Measurements from ENCODE around the gene SP3. TPM values are rescaled to one million over a fixed set of nuclear protein-coding genes. Genes with fewer than 3 reads are reported as not detected.
A peak's percentile ranks its signal among the peaks of the same experiment; 100 is the strongest.

SP3 gene
- total RNA-seq, 2 donors from 2014 or later = 145 to 166 TPM

DNA sequence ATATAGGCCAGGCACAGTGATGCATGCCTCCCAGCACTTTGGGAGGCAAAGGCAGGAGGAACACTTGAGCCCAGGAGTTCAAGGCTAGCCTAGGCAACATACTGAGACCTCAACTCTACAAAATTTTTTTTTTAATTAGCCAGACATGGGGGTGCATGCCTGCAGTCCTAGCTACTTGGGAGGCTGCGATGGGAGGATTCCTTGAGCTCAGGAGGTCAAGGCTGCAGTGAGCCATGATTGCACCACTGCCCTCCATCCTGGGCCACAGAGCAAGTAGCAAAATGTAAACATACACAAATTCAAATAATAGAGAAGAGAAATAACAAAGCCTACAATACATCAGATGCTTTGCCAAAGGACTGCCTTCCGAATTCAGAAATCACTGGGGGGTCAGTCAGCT lies 7.0 kb upstream of the SP3 start:
- intact Hi-C loops (cut with DNase I) = no loop called here
- DNase-seq (ENCODE audit: low spot score) = no peak
- WGBS = 80% methylated on average over 2 of the region's 2 CpGs
- Histone ChIP-seq H3K27ac (no peak overlapping the region), H3K4me3 (no peak overlapping the region), H3K4me1 (replicated peaks) (no peaks in the 10 kb centered on the region), H3K9me3 (no peaks in the 10 kb centered on the region), H3K27me3 (replicated peaks; ENCODE audit: insufficient read depth) (no peaks in the 10 kb centered on the region), H3K36me3 (no peaks in the 10 kb centered on the region)
- TF ChIP-seq POLR2A (IDR thresholded peaks at IDR 0.05) (no peak), POLR2AphosphoS5 (IDR thresholded peaks at IDR 0.05) (no peak)
- TF ChIP-seq, protein P1, sequence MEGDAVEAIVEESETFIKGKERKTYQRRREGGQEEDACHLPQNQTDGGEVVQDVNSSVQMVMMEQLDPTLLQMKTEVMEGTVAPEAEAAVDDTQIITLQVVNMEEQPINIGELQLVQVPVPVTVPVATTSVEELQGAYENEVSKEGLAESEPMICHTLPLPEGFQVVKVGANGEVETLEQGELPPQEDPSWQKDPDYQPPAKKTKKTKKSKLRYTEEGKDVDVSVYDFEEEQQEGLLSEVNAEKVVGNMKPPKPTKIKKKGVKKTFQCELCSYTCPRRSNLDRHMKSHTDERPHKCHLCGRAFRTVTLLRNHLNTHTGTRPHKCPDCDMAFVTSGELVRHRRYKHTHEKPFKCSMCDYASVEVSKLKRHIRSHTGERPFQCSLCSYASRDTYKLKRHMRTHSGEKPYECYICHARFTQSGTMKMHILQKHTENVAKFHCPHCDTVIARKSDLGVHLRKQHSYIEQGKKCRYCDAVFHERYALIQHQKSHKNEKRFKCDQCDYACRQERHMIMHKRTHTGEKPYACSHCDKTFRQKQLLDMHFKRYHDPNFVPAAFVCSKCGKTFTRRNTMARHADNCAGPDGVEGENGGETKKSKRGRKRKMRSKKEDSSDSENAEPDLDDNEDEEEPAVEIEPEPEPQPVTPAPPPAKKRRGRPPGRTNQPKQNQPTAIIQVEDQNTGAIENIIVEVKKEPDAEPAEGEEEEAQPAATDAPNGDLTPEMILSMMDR (IDR thresholded peaks at IDR 0.05) = no peak

DNA sequence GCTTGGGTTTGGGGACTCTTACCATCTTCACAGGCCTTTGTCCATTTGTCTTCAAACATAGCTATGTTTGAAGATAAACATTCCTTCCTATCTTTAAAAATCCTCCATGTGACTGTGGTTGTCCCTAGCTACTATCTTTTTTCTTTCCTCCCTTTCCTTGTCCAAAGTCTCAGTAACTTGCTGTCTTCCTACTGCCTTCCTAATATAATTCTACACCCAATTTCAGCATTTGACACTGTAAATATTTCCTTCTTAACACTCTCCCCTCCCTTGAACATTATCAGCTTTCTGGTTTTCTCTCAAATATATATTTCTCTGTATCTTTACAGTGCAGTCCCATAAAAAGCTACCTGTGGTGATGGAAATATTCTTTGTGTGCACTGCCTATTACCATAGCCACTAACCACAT lies 5.3 kb upstream of the SP3 start:
- Histone ChIP-seq H3K27me3 (replicated peaks; ENCODE audit: insufficient read depth) (no peaks in the 10 kb centered on the region), H3K4me3 (no peak overlapping the region), H3K27ac (peak overlapping the region; percentile 33 to 34), H3K9me3 (no peaks in the 10 kb centered on the region), H3K4me1 (replicated peaks) (no peaks in the 10 kb centered on the region), H3K36me3 (no peaks in the 10 kb centered on the region)
- DNase-seq (ENCODE audit: low spot score) = no peak
- TF ChIP-seq POLR2A (IDR thresholded peaks at IDR 0.05) (no peak), POLR2AphosphoS5 (IDR thresholded peaks at IDR 0.05) (no peak)
- TF ChIP-seq, protein P1 (IDR thresholded peaks at IDR 0.05) = no peak
- intact Hi-C loops (cut with DNase I) = no loop called here

DNA sequence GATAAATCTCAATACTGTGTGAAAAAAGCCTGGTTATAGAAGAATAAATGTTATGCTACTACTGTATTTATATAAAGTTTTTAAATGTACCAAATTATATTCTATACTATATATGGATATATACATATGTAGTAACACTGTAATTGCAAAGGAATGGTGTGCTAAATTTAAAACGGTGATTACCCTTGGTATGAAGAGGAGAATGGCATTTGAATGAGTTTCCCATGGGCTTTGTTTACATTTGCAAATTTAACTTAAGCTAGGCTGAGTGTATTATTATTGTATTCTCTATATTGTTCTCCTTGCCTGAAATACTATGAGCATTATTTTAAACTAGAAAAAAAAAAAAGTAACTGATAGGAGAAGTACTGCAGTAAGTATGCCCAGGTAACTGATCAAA lies 4.7 kb upstream of the SP3 start:
- Histone ChIP-seq H3K9me3 (no peaks in the 10 kb centered on the region), H3K36me3 (no peaks in the 10 kb centered on the region), H3K4me1 (replicated peaks) (no peaks in the 10 kb centered on the region), H3K4me3 (no peak overlapping the region), H3K27ac (peak overlapping the region in 1 of 2 donors; percentile 33), H3K27me3 (replicated peaks; ENCODE audit: insufficient read depth) (no peaks in the 10 kb centered on the region)
- TF ChIP-seq, protein P1 (IDR thresholded peaks at IDR 0.05) = no peak
- TF ChIP-seq POLR2A (IDR thresholded peaks at IDR 0.05) = no peak
- no peak for TF ChIP-seq POLR2AphosphoS5 (IDR thresholded peaks at IDR 0.05)
- intact Hi-C loops (cut with DNase I) = loop anchor here (5.0 kb wide), 2 partner anchors 42 to 372 kb away; no protein-coding TSS in a partner anchor
- WGBS = 47% methylated on average over 1 of the region's 1 CpG
- DNase-seq (ENCODE audit: low spot score) = no peak

DNA sequence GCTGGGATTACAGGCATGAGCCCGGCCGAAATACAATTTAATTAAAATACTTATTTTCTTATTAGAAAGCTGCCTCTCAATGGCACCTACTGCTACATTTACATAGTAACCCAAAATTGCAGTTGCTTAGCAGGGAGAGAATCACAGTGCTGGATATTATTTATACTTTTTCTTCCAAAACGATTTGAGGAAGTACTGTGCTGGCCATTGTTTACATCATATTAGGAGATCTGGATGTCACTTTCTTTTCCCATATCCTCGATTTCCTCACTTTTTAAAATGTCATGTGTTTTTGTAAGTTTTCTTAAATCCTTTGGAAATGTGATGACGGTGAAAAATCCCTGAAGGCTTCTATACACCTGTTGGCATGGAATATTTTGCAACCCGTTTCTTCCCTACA lies 3.4 kb upstream of the SP3 start:
- no peak overlapping the region for H3K4me3 ChIP-seq
- no peak overlapping the region for H3K27ac ChIP-seq
- H3K4me1 ChIP-seq (replicated peaks) = no peaks in the 10 kb centered on the region
- WGBS = 83% methylated on average over 6 of the region's 6 CpGs
- no peaks in the 10 kb centered on the region for H3K9me3 ChIP-seq
- intact Hi-C loops (cut with DNase I) = loop anchor here (5.0 kb wide), 2 partner anchors 44 to 374 kb away; no protein-coding TSS in a partner anchor
- TF ChIP-seq POLR2A (IDR thresholded peaks at IDR 0.05) = no peak
- no peak for TF ChIP-seq POLR2AphosphoS5 (IDR thresholded peaks at IDR 0.05)
- TF ChIP-seq, protein P1 (IDR thresholded peaks at IDR 0.05) = no peak
- no peaks in the 10 kb centered on the region for H3K36me3 ChIP-seq
- no peaks in the 10 kb centered on the region for H3K27me3 ChIP-seq (replicated peaks; ENCODE audit: insufficient read depth)
- DNase-seq (ENCODE audit: low spot score) = no peak

DNA sequence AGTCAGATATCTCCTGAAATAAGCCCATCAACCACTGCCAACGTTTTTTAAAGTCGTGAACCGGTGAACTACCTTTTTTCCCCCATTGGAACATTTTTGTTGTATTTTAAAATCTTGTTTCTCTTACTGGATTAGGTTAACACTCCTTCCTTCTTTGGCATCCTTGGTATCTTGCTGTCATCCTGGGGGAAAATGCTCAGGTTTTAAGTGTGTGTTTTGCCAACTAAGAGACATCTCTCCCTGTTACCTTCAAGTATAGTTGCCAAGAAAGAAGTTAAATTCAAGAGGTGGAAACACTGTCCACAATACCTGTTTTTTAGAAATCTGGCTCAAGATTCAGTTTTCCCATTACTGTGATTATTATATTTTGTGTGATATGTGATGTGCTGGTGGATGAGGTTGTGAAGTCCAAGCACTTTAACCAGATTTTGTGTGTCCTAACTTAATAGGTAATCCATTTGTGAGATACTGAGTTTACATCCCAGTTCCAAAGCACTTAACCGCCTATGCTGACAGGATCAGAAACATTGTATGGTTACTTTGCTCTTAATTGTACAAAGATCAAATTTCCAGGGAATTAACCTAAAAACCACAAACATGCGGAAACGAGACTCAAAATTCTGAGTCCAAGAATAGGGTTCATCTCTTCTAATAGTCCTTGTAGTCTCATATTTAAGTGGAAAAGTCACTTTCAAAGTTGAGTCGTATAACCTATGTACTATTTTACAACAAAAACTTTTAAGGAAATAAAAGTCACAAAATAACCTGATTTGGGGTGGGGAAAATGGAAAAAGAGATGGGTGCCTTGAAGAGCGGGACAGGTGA lies 1.3 kb upstream of the SP3 start:
- Histone ChIP-seq H3K27ac (peak overlapping the region; percentile 100), H3K9me3 (no peaks in the 10 kb centered on the region), H3K4me1 (replicated peaks) (no peaks in the 10 kb centered on the region), H3K4me3 (peak overlapping the region; percentile 99 to 100), H3K36me3 (no peaks in the 10 kb centered on the region), H3K27me3 (replicated peaks; ENCODE audit: insufficient read depth) (no peaks in the 10 kb centered on the region)
- intact Hi-C loops (cut with DNase I) = loop anchor here (2.0 to 5.0 kb wide), 3 partner anchors 46 to 376 kb away; no protein-coding TSS in a partner anchor
- TF ChIP-seq, protein P1 (IDR thresholded peaks at IDR 0.05) = no peak
- TF ChIP-seq POLR2A (IDR thresholded peaks at IDR 0.05) (no peak), POLR2AphosphoS5 (IDR thresholded peaks at IDR 0.05) (no peak)
- DNase-seq (ENCODE audit: low spot score) = no peak
- WGBS = 30% methylated on average over 8 of the region's 8 CpGs

All from prostate gland (tissue), 2 donors.